Sigmoid colon (tissue), 3 donors: ENCODE results near the gene ESYT2.

Experiments
- POLR2A ChIP-seq, 2 donors: fragments of 450-650 bp; IDR thresholded peaks; one replicate each; pipeline ENCODE4 v1.6.1; 2016; ENCODE audit warnings: antibody characterized with exemption in 2 of 2, mild to moderate bottlenecking in 2 of 2, moderate library complexity in 2 of 2
- TF ChIP-seq, protein P1 (sequence below), 4 experiments: fragments of 450-650 bp in 3 of 4; fragments of 200-600 bp in 1 of 4; IDR thresholded peaks; one replicate each; pipeline ENCODE4 v1.5.1; 2016 to 2019; ENCODE audit warnings: antibody characterized with exemption in 4 of 4, mild to moderate bottlenecking in 3 of 4, moderate library complexity in 2 of 4

DNA sequence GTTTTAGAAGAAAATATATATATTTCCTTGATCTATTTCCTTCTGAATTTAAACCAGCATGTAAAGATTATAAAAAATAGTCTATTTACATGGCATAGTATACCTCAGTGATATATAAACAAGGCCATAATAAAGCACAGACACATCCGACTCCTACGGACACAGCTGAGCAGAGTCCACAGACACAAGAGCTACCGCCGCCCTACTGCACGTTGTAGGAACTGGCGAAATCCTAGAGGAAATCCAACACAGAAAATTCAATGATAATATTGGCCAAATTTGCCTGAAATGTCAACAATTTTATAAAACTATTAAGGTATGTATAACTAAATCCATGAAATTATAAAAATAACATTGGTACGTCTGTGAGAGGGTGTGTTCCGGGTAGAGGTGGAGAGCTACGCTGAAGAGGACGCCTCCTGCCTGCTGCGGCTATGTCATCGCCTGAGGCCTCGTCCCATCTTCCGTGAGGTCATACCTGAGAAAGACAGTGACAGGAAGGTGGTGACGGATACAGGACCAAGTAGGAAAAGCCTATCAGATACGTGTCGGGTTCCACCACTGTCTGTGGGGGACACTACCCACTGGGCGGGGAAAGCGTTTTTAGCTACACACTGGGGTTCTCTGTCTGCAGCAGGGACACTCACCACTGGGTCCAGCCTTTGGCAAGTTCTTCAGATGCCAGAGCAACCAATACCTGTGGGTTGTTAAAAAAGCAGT, 95.4 kb downstream of the ESYT2 start:
- TF ChIP-seq, protein P1, sequence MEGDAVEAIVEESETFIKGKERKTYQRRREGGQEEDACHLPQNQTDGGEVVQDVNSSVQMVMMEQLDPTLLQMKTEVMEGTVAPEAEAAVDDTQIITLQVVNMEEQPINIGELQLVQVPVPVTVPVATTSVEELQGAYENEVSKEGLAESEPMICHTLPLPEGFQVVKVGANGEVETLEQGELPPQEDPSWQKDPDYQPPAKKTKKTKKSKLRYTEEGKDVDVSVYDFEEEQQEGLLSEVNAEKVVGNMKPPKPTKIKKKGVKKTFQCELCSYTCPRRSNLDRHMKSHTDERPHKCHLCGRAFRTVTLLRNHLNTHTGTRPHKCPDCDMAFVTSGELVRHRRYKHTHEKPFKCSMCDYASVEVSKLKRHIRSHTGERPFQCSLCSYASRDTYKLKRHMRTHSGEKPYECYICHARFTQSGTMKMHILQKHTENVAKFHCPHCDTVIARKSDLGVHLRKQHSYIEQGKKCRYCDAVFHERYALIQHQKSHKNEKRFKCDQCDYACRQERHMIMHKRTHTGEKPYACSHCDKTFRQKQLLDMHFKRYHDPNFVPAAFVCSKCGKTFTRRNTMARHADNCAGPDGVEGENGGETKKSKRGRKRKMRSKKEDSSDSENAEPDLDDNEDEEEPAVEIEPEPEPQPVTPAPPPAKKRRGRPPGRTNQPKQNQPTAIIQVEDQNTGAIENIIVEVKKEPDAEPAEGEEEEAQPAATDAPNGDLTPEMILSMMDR (IDR thresholded peaks at IDR 0.05) = no peak
- no peak for TF ChIP-seq POLR2A (IDR thresholded peaks at IDR 0.05)
